ENCODE measurements around the gene ZFP3. TPM values are rescaled to one million over a fixed set of nuclear protein-coding genes. Genes with fewer than 3 reads are reported as not detected.
"Not testable (repeated sequence)": the region's sequence is repeated elsewhere in the genome, so short reads cannot be mapped to it uniquely, and the experiment has no call there.

The ZFP3 gene
- total RNA-seq, 1 donor from 2014 or later = 4.3 TPM

GRCh38 chr17:5136580-5137412 lies 58.5 kb downstream of the ZFP3 start:
- intact Hi-C loops (cut with micrococcal nuclease) = not testable (repeated sequence)

DNA sequence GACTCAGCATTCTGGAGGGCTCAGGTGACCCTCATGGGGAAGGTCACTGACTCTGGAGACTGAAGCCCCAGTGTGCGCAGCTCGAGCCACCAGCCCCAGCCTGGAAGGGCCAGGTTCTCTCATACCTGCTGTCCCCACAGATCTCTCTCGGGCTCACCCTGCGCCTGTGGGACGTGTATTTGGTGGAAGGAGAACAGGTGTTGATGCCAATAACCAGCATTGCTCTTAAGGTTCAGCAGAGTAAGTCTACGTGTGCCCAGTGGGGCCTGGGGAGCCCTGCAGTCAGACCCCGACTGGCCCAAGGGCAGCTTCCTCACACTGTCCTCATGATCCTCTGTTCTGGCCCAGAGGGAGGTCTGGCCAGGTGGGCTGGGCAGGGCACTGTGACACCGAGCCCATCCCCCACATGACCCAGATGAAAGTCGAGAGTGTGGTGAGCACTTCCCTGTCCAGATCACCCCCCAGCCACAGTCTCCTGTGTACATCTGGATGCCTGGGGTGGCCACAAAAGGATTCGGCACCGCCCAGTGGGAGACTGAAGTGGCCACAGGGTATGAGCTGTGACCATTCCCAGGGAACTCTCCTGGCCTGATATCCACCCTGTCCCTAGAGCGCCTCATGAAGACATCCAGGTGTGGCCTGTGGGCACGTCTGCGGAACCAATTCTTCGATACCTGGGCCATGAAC lies 59.4 kb downstream of the ZFP3 start:
- intact Hi-C loops (cut with micrococcal nuclease) = not testable (repeated sequence)

DNA sequence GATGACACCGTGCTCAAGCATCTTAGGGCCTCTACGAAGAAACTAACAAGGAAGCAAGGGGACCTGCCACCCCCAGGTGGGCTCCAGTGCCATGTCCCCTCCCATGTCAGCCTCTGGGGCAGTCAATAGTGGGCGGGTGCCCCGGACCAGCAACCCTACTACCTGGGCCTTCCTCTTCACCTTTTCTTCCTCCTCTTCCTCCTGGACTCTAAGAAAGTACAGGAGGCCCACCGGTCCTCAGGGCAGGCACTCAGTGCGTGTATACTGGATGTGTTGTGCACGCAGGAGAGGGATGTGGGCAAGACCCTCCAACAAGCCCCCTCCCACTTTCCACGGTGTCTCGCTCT lies 59.9 kb downstream of the ZFP3 start:
- intact Hi-C loops (cut with micrococcal nuclease) = not testable (repeated sequence)

GRCh38 chr17:5138616-5139457 lies 60.6 kb downstream of the ZFP3 start:
- intact Hi-C loops (cut with micrococcal nuclease) = no loop called here

- intact Hi-C loops (cut with micrococcal nuclease) = no loop called here
These were observed 61.1 kb downstream of the ZFP3 start for GRCh38 chr17:5139458-5139732.

GRCh38 chr17:5142877-5143276 lies 64.6 kb downstream of the ZFP3 start:
- intact Hi-C loops (cut with micrococcal nuclease) = not testable (repeated sequence)

Other genes with a start within 250 kb of the ZFP3 start
- 115 and 120 TPM in 2 replicates for gene MINK1, start 245.1 kb upstream of the ZFP3 start, total RNA-seq
- 0.95 and 1.3 TPM in 2 replicates for gene C17orf107, start 178.9 kb upstream of the ZFP3 start, total RNA-seq
- gene CHRNE, start 175.4 kb upstream of the ZFP3 start, total RNA-seq = 0.78 and 0.88 TPM in 2 replicates
- not detected in 2 replicates for gene GP1BA, start 146.2 kb upstream of the ZFP3 start, total RNA-seq
- 95.7 and 96.0 TPM in 2 replicates for gene SLC25A11, start 138.4 kb upstream of the ZFP3 start, total RNA-seq
- 267 and 323 TPM in 2 replicates for gene RNF167, start 138.2 kb upstream of the ZFP3 start, total RNA-seq
- gene PFN1, start 129.9 kb upstream of the ZFP3 start, total RNA-seq = 2,251 and 2,270 TPM in 2 replicates
- 37.9 and 38.1 TPM in 2 replicates for gene ENO3, start 127.3 kb upstream of the ZFP3 start, total RNA-seq
- gene SPAG7, start 110.7 kb upstream of the ZFP3 start, total RNA-seq = 60.0 and 63.9 TPM in 2 replicates
- 88.9 and 95.0 TPM in 2 replicates for gene CAMTA2, start 90.8 kb upstream of the ZFP3 start, total RNA-seq
- gene INCA1, start 80.9 kb upstream of the ZFP3 start, total RNA-seq = 0.22 and 0.76 TPM in 2 replicates
- gene KIF1C, start 80.5 kb upstream of the ZFP3 start, total RNA-seq = 52.9 and 56.7 TPM in 2 replicates
- gene SLC52A1, start 43.0 kb upstream of the ZFP3 start, total RNA-seq = 0.29 and 0.51 TPM in 2 replicates
- 11.3 and 12.6 TPM in 2 replicates for gene ZNF232, start 33.4 kb downstream of the ZFP3 start, total RNA-seq
- gene USP6, start 37.6 kb downstream of the ZFP3 start, total RNA-seq = 0.02 and 0.05 TPM in 2 replicates
- 8.8 and 10.9 TPM in 2 replicates for gene ZNF594, start 113.4 kb downstream of the ZFP3 start, total RNA-seq
- not detected in 2 replicates for gene SCIMP, start 156.4 kb downstream of the ZFP3 start, total RNA-seq
- 38.9 and 39.1 TPM in 2 replicates for gene RABEP1, start 203.8 kb downstream of the ZFP3 start, total RNA-seq